ENCODE measurements around the gene ZNF280D.

DNA sequence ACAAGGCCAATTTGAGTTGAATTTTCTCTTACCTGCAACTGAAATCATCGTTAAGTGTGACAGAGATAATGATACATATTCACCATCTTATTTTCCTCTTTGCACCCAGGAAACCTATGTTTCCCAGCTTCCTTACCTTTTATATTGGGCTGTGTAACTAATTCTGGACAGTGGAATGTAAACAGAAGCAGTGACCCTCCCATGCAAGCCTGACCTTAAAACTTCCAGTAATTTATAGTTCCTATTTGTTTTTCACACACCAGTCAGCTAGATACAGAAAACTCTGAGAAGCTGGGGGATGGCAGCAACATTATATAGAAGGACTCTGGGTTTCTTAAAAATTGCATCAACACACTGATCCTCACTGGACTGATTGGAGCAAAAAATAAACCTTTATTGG lies 4.5 kb upstream of the ZNF280D start:
- TF ChIP-seq, protein P1, sequence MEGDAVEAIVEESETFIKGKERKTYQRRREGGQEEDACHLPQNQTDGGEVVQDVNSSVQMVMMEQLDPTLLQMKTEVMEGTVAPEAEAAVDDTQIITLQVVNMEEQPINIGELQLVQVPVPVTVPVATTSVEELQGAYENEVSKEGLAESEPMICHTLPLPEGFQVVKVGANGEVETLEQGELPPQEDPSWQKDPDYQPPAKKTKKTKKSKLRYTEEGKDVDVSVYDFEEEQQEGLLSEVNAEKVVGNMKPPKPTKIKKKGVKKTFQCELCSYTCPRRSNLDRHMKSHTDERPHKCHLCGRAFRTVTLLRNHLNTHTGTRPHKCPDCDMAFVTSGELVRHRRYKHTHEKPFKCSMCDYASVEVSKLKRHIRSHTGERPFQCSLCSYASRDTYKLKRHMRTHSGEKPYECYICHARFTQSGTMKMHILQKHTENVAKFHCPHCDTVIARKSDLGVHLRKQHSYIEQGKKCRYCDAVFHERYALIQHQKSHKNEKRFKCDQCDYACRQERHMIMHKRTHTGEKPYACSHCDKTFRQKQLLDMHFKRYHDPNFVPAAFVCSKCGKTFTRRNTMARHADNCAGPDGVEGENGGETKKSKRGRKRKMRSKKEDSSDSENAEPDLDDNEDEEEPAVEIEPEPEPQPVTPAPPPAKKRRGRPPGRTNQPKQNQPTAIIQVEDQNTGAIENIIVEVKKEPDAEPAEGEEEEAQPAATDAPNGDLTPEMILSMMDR (IDR thresholded peaks at IDR 0.05): no peak
- TF ChIP-seq POLR2A (IDR thresholded peaks at IDR 0.05): no peak
